C4-2B (cell line): ENCODE results near the gene SLC6A7.

Source experiments
- H3K27ac ChIP-seq: fragments of 450-650 bp; 2 replicates; pipeline ENCODE4 v1.5.1; 2017
- CTCF ChIP-seq: fragments of 450-650 bp; conservative IDR thresholded peaks from 2 replicates; pipeline ENCODE4 v1.5.1; 2017; ENCODE audit warnings: mild to moderate bottlenecking
- ZFX ChIP-seq: fragments of 450-650 bp; IDR thresholded peaks from 2 replicates; pipeline ENCODE4 v1.6.1; 2017

The SLC6A7 gene

GRCh38 chr5:150166650-150167511 is 23.0 kb upstream of the SLC6A7 start, which contains the start of gene CDX1:
Gene CDX1, plus strand, starts transcription at chr5:150166778. Its CDS starts 99 bp downstream, at chr5:150166877.
- no peak within 1 kb of the TSS for H3K27ac ChIP-seq
- TF ChIP-seq ZFX (no peak), CTCF (no peak)

GRCh38 chr5:150167512-150167850 is 22.4 kb upstream of the SLC6A7 start:
- TF ChIP-seq CTCF (no peak), ZFX (no peak)
- H3K27ac ChIP-seq = no peak overlapping the region

GRCh38 chr5:150167908-150168307 is 22.0 kb upstream of the SLC6A7 start:
- H3K27ac ChIP-seq = no peak overlapping the region
- TF ChIP-seq CTCF = no peak; the same call in 1 of the 2 replicates
- TF ChIP-seq ZFX = no peak

- no peak overlapping the region for H3K27ac ChIP-seq
- TF ChIP-seq CTCF = no peak
- TF ChIP-seq ZFX = no peak
Measured at GRCh38 chr5:150168864-150169263, 21.0 kb upstream of the SLC6A7 start.

DNA sequence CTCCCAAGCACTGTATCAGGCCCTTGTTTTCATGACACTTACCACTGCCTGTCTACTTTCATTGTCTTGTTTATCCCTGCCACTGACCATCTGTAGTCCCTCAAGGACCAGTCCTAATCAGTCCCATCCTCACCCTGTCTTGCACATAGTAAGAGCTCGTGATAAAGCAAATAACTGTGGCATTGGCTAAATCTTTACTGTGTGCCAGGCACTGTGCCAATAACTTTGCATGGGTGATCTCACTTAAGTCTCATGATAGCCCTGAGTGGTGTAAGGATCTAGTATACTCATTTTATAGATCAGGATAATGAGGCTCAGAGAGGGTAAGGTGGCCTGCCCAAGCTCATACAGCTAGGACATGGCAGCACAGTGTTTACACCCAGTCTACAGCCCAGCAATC is 17.7 kb upstream of the SLC6A7 start:
- no peak overlapping the region for H3K27ac ChIP-seq
- TF ChIP-seq CTCF (no peak), ZFX (no peak)

DNA sequence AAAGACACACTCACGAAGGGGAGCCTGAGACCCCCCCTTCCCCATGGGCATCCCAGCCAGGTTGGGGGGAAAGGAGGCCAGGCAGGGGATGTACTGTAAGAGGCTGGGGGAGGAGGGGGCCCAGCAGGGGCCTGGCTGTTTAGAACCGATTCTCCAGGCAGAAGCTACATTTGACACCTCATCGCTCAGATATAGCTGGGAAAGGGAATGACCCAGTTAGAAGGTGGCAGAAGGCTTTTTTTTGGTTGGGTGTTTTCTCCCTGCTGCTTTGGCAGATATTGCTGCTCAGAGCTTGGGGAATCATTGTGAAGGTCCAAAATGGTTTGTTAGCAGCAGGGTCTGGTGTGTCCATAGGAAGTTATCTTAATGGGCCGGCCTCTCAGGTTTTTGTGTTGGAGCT is 17.3 kb upstream of the SLC6A7 start:
- no peak overlapping the region for H3K27ac ChIP-seq
- TF ChIP-seq ZFX (no peak), CTCF (no peak)

DNA sequence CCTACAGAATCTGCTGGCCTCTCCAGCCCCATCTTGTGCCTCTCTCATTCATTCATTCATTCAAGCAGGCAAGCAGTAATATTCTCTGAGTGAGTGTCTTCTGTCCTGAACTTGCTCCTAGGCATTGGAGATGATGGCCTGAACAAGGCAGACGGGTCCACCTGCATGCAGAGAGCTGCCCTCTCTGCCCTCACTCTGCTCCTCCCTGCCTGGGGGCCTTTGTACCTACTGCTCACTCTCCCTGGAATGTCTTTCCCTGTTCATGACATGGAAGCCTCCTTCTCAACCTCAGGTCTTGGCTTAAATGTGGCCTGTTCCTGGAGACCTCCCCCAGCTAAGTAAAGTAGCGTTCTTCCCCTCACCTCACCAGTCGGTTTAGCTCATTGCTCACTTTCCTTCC is 16.7 kb upstream of the SLC6A7 start:
- H3K27ac ChIP-seq = no peak overlapping the region
- TF ChIP-seq ZFX (no peak), CTCF (no peak)
